Brain microvascular endothelial cell (primary cell): ENCODE results near the gene AHRR.

ENCODE experiments used
- DNase-seq: peaks from one replicate; pipeline ENCODE4 v3.0.0-alpha.2; 2020
- H3K27ac ChIP-seq: fragments of 250-450 bp; sonication (Bioruptor Pico); 2 replicates; pipeline ENCODE4 v1.5.1; 2020; ENCODE audit warnings: mild to moderate bottlenecking, moderate library complexity
- H3K27me3 ChIP-seq: fragments of 250-450 bp; sonication (Bioruptor Pico); replicated peaks from 2 replicates; pipeline ENCODE4 v1.5.1; 2020; ENCODE audit warnings: mild to moderate bottlenecking
- H3K36me3 ChIP-seq: fragments of 250-450 bp; sonication (Bioruptor Pico); replicated peaks from 2 replicates; pipeline ENCODE4 v1.5.1; 2020; ENCODE audit warnings: mild to moderate bottlenecking
- H3K4me3 ChIP-seq: 2 replicates; pipeline ENCODE4 v1.5.1; 2011; ENCODE audit warnings: low read depth, mild to moderate bottlenecking, control low read depth, low read length, moderate library complexity
- in situ Hi-C: cut with HindIII; loops from 2 replicates; pipeline ENCODE4 v1.10.0; 2017; ENCODE audit warnings: low sequenced_read_pairs, low pct_ligation_motif_present
- TF ChIP-seq, protein P1 (sequence below): IDR thresholded peaks from 2 replicates; pipeline ENCODE4 v1.5.1; 2011; ENCODE audit warnings: low read depth, mild to moderate bottlenecking, moderate library complexity, low read length, control low read depth, inconsistent platforms; ENCODE audit errors: missing control alignments

Gene AHRR

DNA sequence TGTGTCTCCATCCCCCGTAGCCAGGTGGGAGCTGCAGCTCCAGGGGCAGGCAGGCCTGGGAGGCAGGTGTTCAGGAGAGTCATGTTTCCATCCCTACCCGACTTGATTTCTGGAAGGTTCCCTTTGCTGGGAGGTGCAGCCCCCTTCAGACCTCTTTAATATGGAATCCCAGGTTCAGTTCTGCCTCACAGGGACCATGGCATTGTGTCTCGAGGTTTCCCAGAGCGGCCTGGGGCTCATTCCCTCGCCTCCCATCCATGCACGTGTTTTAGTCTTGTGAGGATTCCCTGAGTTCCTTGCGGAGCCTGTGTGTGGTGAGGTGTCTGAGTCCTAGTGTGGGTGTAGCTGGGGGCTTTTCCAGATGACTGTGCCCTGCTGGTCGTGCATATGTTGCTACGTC lies 16.5 kb upstream of the AHRR start:
- TF ChIP-seq, protein P1, sequence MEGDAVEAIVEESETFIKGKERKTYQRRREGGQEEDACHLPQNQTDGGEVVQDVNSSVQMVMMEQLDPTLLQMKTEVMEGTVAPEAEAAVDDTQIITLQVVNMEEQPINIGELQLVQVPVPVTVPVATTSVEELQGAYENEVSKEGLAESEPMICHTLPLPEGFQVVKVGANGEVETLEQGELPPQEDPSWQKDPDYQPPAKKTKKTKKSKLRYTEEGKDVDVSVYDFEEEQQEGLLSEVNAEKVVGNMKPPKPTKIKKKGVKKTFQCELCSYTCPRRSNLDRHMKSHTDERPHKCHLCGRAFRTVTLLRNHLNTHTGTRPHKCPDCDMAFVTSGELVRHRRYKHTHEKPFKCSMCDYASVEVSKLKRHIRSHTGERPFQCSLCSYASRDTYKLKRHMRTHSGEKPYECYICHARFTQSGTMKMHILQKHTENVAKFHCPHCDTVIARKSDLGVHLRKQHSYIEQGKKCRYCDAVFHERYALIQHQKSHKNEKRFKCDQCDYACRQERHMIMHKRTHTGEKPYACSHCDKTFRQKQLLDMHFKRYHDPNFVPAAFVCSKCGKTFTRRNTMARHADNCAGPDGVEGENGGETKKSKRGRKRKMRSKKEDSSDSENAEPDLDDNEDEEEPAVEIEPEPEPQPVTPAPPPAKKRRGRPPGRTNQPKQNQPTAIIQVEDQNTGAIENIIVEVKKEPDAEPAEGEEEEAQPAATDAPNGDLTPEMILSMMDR: no peak

DNA sequence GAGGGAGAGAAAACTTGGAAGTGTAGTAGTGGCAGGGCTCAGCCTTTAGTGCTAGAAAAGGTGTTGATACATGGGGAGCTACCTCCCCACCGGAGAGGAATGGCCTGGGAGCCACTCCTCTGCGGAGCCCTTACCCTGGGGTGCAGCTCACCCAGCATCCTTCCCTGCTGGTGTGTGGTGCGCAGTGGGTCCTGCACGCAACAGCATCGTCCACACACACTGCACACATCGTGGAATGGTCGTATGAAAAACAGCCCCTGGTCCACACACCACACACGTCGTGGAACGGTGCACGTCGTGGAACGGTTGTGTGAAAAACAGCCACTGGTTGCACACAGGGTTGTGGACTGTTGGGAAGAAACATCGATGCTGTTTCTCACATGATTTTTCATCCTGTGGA lies 16.1 kb upstream of the AHRR start:
- TF ChIP-seq, protein P1: no peak
- no peaks in the 10 kb centered on the region for H3K27me3 ChIP-seq
- no peak for DNase-seq
- H3K36me3 ChIP-seq: peaks cover 21% of the 10 kb centered on the region
- H3K4me3 ChIP-seq: no peak overlapping the region
- in situ Hi-C loops: no loop called here
- H3K27ac ChIP-seq: no peak overlapping the region

More for the DNA sequence above, 16.5 kb upstream of the AHRR start:
- in situ Hi-C loops: no loop called here
- H3K27ac ChIP-seq: no peak overlapping the region
- H3K4me3 ChIP-seq: no peak overlapping the region
- peaks cover 21% of the 10 kb centered on the region for H3K36me3 ChIP-seq
- no peaks in the 10 kb centered on the region for H3K27me3 ChIP-seq
- no peak for DNase-seq

DNA sequence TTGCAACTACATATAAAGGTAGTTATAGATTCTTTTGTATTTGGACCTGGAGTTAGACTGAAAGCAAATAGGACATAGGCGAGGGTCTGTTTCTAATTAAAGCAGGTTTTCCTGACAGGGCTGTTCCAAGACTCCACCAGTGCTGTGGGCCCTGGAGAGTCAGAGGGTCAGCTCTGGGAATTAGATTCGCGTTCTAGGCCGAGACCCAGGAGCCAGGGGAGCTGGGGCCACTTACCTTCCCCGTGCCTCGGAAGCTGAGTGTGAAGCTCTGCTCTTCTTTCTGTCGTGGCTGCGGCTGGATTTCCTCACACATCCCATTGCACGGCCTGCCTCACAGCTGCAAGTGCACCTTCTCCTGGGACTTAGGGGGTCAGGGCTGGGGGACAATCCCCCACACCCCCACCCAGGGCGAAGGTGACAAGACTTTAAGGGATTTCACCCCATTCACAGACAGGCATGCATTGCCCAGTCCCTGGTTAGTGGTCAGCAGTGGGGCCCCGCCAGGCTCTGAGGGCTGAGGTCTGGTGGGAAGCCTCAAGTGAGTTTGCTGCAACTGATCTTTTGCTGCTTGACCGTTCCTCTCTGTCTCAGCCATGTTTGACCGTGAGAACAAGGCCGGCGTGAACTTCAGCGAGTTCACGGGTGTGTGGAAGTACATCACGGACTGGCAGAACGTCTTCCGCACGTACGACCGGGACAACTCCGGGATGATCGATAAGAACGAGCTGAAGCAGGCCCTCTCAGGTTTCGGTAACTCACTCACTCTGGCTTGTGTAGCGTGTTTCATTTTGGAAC lies 15.3 kb upstream of the AHRR start:
- DNase-seq: no peak
- Histone ChIP-seq H3K27ac (no peak overlapping the region), H3K36me3 (peaks cover 21% of the 10 kb centered on the region), H3K4me3 (no peak overlapping the region), H3K27me3 (no peaks in the 10 kb centered on the region)
- TF ChIP-seq, protein P1: no peak
- in situ Hi-C loops: no loop called here

DNA sequence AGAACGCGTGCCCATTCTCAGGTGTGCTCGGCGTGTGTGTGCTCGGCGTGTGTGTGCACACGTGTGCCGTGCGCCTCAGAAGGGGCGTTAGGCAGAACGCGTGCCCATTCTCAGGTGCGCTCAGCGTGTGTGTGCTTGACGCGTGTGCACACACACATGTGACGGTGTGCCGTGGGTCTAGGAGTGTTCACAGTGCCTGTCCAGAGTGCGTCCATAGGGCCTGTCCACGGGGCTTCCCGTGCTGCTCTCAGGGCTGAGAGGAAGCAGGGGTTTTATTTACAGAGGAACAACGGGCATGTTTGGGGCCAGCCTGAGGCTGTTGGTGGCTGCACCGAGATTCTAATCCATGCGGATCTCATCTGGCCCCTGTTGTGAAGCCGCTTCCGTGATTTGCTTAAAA lies 14.2 kb upstream of the AHRR start:
- H3K36me3 ChIP-seq: peaks cover 23% of the 10 kb centered on the region
- TF ChIP-seq, protein P1: no peak
- no peak overlapping the region for H3K4me3 ChIP-seq
- no peaks in the 10 kb centered on the region for H3K27me3 ChIP-seq
- no peak for DNase-seq
- H3K27ac ChIP-seq: no peak overlapping the region
- in situ Hi-C loops: no loop called here

DNA sequence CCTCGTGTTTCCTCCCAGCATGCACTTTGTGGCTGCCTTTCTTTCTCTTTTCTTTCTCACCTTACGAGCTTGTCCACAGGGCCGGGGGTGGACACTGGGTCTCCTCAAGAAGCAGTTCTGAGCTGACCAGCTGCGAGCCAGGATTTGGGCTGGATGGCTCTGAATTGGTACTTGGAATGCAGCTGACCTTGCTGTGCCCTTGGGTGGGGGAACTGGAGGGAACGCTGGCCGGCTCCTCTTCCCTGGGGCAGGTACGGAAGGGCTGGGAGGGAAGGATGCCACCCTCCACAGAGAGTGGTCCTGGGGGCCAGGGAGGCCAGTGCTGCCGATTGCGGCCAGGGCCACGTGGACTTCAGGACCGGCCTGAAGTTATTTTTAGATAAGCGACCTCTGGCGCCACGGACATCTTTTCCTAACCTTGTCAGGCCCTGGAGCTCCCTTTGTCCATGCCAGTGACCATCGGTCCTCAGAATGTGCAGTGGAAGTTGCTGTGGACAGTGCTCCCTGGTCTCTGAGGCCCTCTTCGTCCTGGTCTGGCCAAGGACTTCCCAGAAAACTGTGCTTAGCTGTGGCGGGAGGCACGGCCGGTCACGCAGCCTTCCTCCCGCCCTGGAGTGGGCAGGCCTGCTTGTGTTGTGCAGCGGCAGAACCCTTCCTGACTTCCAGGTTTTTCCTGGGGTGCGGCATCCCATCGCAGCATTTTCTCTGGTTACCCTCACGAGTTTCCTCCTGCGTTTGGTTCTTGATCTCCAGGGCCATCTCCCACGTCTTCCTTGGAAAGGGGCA lies 13.5 kb upstream of the AHRR start:
- no peak overlapping the region for H3K4me3 ChIP-seq
- TF ChIP-seq, protein P1: no peak
- no peak for DNase-seq
- H3K27me3 ChIP-seq: no peaks in the 10 kb centered on the region
- no peak overlapping the region for H3K27ac ChIP-seq
- H3K36me3 ChIP-seq: peaks cover 23% of the 10 kb centered on the region
- in situ Hi-C loops: no loop called here
